ENCODE measurements around the gene MCF2L2. TPM values are rescaled to one million over a fixed set of nuclear protein-coding genes. Genes with fewer than 3 reads are reported as not detected.

Gene MCF2L2
- total and polyA plus RNA-seq, 9 of the 15 experiments (the other 6 are each of a cell fraction or from before 2014, with no cell fraction given) = 0.56 to 4.2 (median 3.0) TPM

DNA sequence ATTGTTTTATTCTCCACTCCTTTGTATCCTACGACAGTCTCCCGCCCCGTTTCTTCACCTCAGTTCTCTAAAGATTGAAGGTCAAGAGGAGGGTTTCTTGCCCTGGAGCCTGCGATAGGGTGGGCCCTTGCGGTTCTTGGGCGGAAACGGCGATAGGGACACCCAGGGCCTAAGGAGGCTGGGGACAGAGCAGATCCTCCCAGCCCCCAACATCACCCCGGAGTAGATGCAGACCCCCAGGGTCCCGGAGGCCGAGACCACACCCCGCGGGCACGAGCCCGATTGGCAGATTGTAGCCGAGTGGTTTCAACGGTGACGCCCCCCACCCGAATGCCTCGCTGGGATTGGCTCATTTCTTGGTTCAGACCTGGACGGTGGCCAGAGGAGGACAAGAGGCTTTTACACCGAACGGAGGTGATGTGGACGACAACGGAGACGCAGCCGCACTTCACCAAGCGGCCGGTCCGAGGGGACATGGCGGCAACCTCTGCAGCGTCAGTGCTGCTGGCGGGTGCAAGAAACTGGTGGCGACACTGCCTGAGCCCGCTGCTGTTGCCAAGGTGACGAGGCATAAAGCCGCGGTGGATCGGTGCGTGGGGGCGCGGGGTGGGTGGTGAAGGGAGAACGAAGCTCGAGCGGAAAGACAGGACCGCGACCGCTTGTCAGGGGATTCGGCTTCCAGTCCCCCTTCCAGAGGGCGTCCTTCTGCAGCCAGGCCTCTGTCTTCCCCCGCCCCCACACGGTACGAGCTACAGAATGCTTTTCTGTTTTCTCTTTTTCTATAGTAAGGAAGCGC lies 19.0 kb upstream of the MCF2L2 start (continued):
- TF ChIP-seq FOXA3 (CRISPR knock-in tag; conservative IDR thresholded peaks at IDR 0.05 in 1 of 2, IDR thresholded peaks at IDR 0.05 in 1 of 2) (0 out of 4 replicates have a peak, but pooled peaks of 1 of the 2 experiments have one; percentile 19), ZBTB17 (CRISPR knock-in tag; IDR thresholded peaks at IDR 0.05) (peak; percentile 64; the same call in 1 of the 2 replicates), PML (IDR thresholded peaks at IDR 0.05; ENCODE audit: low read length) (peak; percentile 67), MAFG (tag; conservative IDR thresholded peaks at IDR 0.05) (no peak), U2AF2 (optimal IDR thresholded peaks at IDR 0.05; ENCODE audit: low read depth, low read length) (no peak), LEF1 (IDR thresholded peaks at IDR 0.05) (no peak), KLF13 (tag; IDR thresholded peaks at IDR 0.05; ENCODE audit: borderline replicate concordance, low read depth) (0 out of 2 replicates have a peak, but pooled peaks have one; percentile 23), ARID2 (IDR thresholded peaks at IDR 0.05) (peak; percentile 44; the same call in 1 of the 2 replicates), NELFE (IDR thresholded peaks at IDR 0.05; ENCODE audit: insufficient read depth, insufficient read length) (no peak), TEAD1 (CRISPR knock-in tag; IDR thresholded peaks at IDR 0.05) (peak in 1 of 2 experiments; percentile 71; a peak in 2 of 4 replicates), HNRNPLL (IDR thresholded peaks at IDR 0.05; ENCODE audit: low read depth, low read length, poor library complexity, severe bottlenecking) (peak; percentile 75), ILK (tag; IDR thresholded peaks at IDR 0.05; ENCODE audit: borderline replicate concordance, low read depth) (no peak), CHCHD3 (CRISPR knock-in tag; IDR thresholded peaks at IDR 0.05) (no peak), GTF2E2 (tag; IDR thresholded peaks at IDR 0.05) (peak; percentile 89), ELF1 (tag; IDR thresholded peaks at IDR 0.05) (no peak), CAMTA2 (CRISPR knock-in tag; conservative IDR thresholded peaks at IDR 0.05) (0 out of 2 replicates have a peak, but pooled peaks have one; percentile 68), TCF7L2 (IDR thresholded peaks at IDR 0.05; ENCODE audit: low read depth, low read length) (no peak)
- TF ChIP-seq, protein P1, sequence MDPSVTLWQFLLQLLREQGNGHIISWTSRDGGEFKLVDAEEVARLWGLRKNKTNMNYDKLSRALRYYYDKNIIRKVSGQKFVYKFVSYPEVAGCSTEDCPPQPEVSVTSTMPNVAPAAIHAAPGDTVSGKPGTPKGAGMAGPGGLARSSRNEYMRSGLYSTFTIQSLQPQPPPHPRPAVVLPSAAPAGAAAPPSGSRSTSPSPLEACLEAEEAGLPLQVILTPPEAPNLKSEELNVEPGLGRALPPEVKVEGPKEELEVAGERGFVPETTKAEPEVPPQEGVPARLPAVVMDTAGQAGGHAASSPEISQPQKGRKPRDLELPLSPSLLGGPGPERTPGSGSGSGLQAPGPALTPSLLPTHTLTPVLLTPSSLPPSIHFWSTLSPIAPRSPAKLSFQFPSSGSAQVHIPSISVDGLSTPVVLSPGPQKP (CRISPR knock-in tag; IDR thresholded peaks at IDR 0.05) = no peak
- TF ChIP-seq, protein P2, sequence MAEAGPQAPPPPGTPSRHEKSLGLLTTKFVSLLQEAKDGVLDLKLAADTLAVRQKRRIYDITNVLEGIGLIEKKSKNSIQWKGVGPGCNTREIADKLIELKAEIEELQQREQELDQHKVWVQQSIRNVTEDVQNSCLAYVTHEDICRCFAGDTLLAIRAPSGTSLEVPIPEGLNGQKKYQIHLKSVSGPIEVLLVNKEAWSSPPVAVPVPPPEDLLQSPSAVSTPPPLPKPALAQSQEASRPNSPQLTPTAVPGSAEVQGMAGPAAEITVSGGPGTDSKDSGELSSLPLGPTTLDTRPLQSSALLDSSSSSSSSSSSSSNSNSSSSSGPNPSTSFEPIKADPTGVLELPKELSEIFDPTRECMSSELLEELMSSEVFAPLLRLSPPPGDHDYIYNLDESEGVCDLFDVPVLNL (CRISPR knock-in tag; IDR thresholded peaks at IDR 0.05; ENCODE audit: low read depth) = no peak
- TF ChIP-seq, protein P3, sequence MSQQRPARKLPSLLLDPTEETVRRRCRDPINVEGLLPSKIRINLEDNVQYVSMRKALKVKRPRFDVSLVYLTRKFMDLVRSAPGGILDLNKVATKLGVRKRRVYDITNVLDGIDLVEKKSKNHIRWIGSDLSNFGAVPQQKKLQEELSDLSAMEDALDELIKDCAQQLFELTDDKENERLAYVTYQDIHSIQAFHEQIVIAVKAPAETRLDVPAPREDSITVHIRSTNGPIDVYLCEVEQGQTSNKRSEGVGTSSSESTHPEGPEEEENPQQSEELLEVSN (IDR thresholded peaks at IDR 0.05; ENCODE audit: borderline replicate concordance in 1 of 2, extremely low read depth in 1 of 2, insufficient read depth in 1 of 2, insufficient read length in 1 of 2, low read depth in 1 of 2, low read length in 1 of 2, poor library complexity in 1 of 2, severe bottlenecking in 1 of 2) = peak; percentile 7 to 31
- TF ChIP-seq, protein P4, sequence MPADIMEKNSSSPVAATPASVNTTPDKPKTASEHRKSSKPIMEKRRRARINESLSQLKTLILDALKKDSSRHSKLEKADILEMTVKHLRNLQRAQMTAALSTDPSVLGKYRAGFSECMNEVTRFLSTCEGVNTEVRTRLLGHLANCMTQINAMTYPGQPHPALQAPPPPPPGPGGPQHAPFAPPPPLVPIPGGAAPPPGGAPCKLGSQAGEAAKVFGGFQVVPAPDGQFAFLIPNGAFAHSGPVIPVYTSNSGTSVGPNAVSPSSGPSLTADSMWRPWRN (IDR thresholded peaks at IDR 0.05; ENCODE audit: low read depth) = peak; percentile 50; the same call in 1 of the 2 replicates
- TF ChIP-seq, protein P5, sequence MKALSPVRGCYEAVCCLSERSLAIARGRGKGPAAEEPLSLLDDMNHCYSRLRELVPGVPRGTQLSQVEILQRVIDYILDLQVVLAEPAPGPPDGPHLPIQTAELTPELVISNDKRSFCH (CRISPR knock-in tag; IDR thresholded peaks at IDR 0.05) = no peak
- TF ChIP-seq, protein P5 (tag; IDR thresholded peaks at IDR 0.05) = peak; percentile 51; the same call in 1 of the 2 replicates
